ENCODE results near the gene TMCO6. TPM values are rescaled to one million over a fixed set of nuclear protein-coding genes. Genes with fewer than 3 reads are reported as not detected.
"Not testable (repeated sequence)": the region's sequence is repeated elsewhere in the genome, so short reads cannot be mapped to it uniquely, and the experiment has no call there.

TMCO6 gene
- total and polyA plus RNA-seq, 3 donors from 2014 or later = 34.5 to 103 (median 58.0) TPM

DNA sequence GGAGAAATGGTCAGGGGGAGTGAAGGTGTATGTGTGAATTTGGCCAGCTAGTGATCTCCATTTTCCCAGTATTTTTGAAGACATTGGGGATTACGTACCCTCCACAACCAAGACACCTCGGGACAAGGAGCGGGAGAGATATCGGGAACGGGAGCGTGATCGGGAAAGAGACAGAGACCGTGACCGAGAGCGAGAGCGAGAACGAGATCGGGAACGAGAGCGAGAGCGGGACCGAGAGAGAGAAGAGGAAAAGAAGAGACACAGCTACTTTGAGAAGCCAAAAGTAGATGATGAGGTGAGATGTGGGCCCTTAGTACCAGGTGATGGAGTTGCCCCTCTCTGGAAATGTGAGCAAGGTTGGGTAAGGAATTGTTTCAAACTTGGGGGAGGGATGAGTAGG lies 19.6 kb downstream of the TMCO6 start:
- Histone ChIP-seq H3K27me3 (no peaks in the 10 kb centered on the region), H3K36me3 (ENCODE audit: low read depth, missing control alignments) (peaks cover 3% of the 10 kb centered on the region), H3K9me3 (no peaks in the 10 kb centered on the region), H3K27ac (no peak overlapping the region), H3K4me3 (no peak overlapping the region), H3K4me1 (no peaks in the 10 kb centered on the region)
- TF ChIP-seq, protein P1, sequence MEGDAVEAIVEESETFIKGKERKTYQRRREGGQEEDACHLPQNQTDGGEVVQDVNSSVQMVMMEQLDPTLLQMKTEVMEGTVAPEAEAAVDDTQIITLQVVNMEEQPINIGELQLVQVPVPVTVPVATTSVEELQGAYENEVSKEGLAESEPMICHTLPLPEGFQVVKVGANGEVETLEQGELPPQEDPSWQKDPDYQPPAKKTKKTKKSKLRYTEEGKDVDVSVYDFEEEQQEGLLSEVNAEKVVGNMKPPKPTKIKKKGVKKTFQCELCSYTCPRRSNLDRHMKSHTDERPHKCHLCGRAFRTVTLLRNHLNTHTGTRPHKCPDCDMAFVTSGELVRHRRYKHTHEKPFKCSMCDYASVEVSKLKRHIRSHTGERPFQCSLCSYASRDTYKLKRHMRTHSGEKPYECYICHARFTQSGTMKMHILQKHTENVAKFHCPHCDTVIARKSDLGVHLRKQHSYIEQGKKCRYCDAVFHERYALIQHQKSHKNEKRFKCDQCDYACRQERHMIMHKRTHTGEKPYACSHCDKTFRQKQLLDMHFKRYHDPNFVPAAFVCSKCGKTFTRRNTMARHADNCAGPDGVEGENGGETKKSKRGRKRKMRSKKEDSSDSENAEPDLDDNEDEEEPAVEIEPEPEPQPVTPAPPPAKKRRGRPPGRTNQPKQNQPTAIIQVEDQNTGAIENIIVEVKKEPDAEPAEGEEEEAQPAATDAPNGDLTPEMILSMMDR (IDR thresholded peaks at IDR 0.05) = no peak
- TF ChIP-seq POLR2A (IDR thresholded peaks at IDR 0.05) = no peak
- no peak for DNase-seq
- 95 to 97% methylated on average over 17 of the region's 17 CpGs for WGBS, 2 donors
- intact Hi-C loops (cut with DNase I; ENCODE audit: low total_unique reads) = no loop called here

DNA sequence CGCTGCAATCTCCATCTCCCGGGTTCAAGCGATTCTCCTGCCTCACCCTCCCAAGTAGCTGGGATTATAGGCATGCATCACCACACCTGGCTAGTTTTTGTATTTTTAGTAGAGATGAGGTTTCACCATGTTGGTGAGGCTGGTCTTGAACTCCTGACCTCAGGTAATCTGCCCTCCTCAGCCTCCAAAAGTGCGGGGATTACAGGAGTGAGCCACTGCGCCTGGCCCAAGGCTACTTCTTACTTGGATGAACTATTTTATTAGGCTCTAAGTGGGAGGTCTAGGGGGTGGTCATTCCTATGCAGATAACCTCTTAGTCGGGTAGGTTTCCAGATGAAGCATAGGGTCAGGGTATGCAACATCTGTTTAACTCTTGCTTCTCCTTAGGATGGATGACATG lies 21.1 kb downstream of the TMCO6 start:
- 84 to 85% methylated on average over 6 of the region's 6 CpGs for WGBS, 2 donors
- H3K4me1 ChIP-seq; intact Hi-C loops (cut with DNase I; ENCODE audit: low total_unique reads); DNase-seq; H3K27ac ChIP-seq; H3K27me3 ChIP-seq; H3K36me3 ChIP-seq (ENCODE audit: low read depth, missing control alignments); H3K9me3 ChIP-seq; H3K4me3 ChIP-seq: not testable (repeated sequence)

DNA sequence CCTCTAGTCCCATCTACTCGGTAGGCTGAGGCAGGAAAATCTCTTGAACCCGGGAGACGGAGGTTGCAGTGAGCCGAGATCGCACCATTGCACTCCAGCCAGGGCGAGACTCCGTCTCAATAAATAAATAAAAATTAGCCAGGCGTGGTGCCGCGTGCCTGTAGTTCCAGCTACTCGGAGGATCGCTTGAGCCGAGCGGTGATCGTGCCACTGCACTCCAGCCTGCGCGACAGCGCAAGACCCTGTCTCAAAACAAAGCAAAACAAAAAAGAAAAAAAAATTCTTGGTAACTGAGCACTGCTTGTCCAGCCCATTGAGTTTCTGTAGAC lies 24.7 kb downstream of the TMCO6 start:
- intact Hi-C loops (cut with DNase I; ENCODE audit: low total_unique reads) = no loop called here

DNA sequence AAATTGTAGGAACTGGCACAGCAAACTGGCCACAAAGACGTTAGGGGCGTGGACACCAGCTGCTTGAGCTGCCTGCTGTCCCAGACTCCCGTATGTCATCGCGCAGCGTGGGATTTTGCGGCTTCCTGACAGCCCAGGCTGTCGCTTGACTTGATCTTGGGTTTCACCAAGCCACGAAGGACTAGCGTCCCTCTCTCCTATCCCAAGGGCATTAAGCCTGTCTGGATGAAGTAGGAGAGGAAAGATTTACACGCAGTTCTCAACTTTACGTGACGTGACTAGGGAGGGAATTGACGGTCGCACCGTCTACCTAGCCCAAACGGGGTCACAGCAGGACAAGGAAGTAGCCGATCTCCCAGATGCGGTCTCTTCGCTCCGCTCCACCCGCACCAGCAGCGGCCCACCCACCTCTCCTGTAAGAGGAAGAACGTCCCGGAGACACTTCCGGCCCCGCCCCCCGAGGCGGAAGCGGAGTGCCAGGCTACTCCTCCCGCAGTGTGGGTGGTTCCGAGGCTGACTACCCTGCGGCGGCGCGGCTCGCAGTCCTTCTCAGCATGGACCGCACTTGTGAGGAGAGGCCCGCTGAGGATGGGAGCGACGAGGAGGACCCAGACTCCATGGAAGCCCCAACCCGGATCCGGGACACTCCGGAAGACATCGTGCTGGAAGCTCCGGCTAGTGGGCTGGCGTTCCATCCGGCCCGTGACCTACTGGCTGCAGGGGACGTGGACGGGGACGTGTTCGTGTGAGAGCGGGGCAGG lies 25.3 kb downstream of the TMCO6 start, which contains the start of gene WDR55:
Gene WDR55, plus strand, starts transcription at position 546 of the 761 bp plus-strand sequence. Its CDS starts 9 bp downstream, at position 555.
- WGBS, 2 donors = 0 to 1% methylated on average over 22 to 54 of the region's 54 CpGs
- H3K4me1 ChIP-seq = peaks cover 11% of the 10 kb centered on the region
- peaks cover 3% of the 10 kb centered on the region for H3K36me3 ChIP-seq (ENCODE audit: low read depth, missing control alignments)
- TF ChIP-seq POLR2A (IDR thresholded peaks at IDR 0.05) = peak; percentile 29
- TF ChIP-seq, protein P1 (IDR thresholded peaks at IDR 0.05) = no peak
- intact Hi-C loops (cut with DNase I; ENCODE audit: low total_unique reads) = no loop called here
- peak; percentile 98 for DNase-seq
- peak within 1 kb of the TSS; percentile 67 to 83 for H3K4me3 ChIP-seq
- H3K9me3 ChIP-seq = no peaks in the 10 kb centered on the region
- H3K27ac ChIP-seq = peak within 1 kb of the TSS; percentile 79
- no peaks in the 10 kb centered on the region for H3K27me3 ChIP-seq

More for the DNA sequence above, 24.7 kb downstream of the TMCO6 start:
- WGBS, 2 donors = 6 to 9% methylated on average over 18 of the region's 18 CpGs
- peaks cover 11% of the 10 kb centered on the region for H3K4me1 ChIP-seq
- no peak for TF ChIP-seq POLR2A (IDR thresholded peaks at IDR 0.05)
- TF ChIP-seq, protein P1 (IDR thresholded peaks at IDR 0.05) = no peak
- DNase-seq = no peak
- H3K4me3 ChIP-seq = peak overlapping the region; percentile 67 to 83
- H3K27me3 ChIP-seq = no peaks in the 10 kb centered on the region
- no peaks in the 10 kb centered on the region for H3K9me3 ChIP-seq
- peaks cover 3% of the 10 kb centered on the region for H3K36me3 ChIP-seq (ENCODE audit: low read depth, missing control alignments)
- H3K27ac ChIP-seq = peak overlapping the region; percentile 79

DNA sequence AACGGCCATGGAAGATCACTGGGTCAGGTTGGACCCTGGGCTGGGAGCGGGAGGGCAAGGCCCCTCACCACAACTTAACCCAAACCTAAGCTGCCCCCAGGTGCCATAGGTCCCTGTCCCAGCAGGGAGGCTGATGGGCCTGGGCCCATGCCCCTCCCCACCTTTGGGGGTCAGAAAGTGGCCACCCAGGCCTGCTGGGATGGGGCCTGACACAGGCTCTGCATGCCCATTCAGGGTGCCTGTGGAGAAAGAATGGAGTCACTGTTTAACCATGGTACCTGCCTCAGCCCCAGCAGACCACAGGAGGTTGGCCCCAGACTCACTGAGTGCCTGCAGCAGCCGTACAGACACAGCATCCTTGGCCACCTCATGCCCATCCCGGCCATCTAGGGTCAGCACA lies 31.8 kb downstream of the TMCO6 start:
- H3K9me3 ChIP-seq; H3K36me3 ChIP-seq (ENCODE audit: low read depth, missing control alignments); H3K4me3 ChIP-seq; H3K4me1 ChIP-seq; DNase-seq; H3K27me3 ChIP-seq; intact Hi-C loops (cut with DNase I; ENCODE audit: low total_unique reads); H3K27ac ChIP-seq: not testable (repeated sequence)
- 88 to 90% methylated on average over 4 of the region's 4 CpGs for WGBS, 2 donors
